SH-SY5Y (cell line): Measurements from ENCODE around the gene OS9.

Source experiments
- GATA2 ChIP-seq: IDR thresholded peaks from 2 replicates; pipeline ENCODE4 v1.6.1; 2011; ENCODE audit warnings: mild to moderate bottlenecking, low read depth, low read length
- GATA3 ChIP-seq: IDR thresholded peaks from 2 replicates; pipeline ENCODE4 v1.6.1; 2011; ENCODE audit warnings: low read depth, mild to moderate bottlenecking, low read length, moderate library complexity

GRCh38 chr12:57744194-57744776 lies 50.4 kb downstream of the OS9 start:
- no peak for TF ChIP-seq GATA2
- TF ChIP-seq GATA3, result no peak
